Mesenchymal stem cell (in vitro differentiated cells and primary cell): Measurements from ENCODE around the gene TNS1.
A peak's percentile ranks its signal among the peaks of the same experiment; 100 is the strongest.

Experiments
- DNase-seq: peaks from one replicate; pipeline ENCODE4 v3.0.0-alpha.2; 2013
- H2AFZ ChIP-seq: one replicate; pipeline ENCODE4 v1.6.1; 2013; ENCODE audit warnings: low read depth, mild to moderate bottlenecking, control low read depth, inconsistent platforms, low read length, moderate library complexity
- H2AK5ac ChIP-seq: 2 replicates; pipeline ENCODE4 v1.6.1; 2013; ENCODE audit warnings: low read length, moderate library complexity, mild to moderate bottlenecking, inconsistent platforms; ENCODE audit not compliant: severe bottlenecking
- H2BK120ac ChIP-seq: one replicate; pipeline ENCODE4 v1.6.1; 2013; ENCODE audit warnings: low read depth, mild to moderate bottlenecking, inconsistent platforms, low read length, moderate library complexity
- H2BK12ac ChIP-seq, 2 experiments: one replicate each; pipeline ENCODE4 v1.6.1; 2013; ENCODE audit warnings: inconsistent platforms in 2 of 2, low read length in 2 of 2, mild to moderate bottlenecking in 2 of 2, moderate library complexity in 2 of 2, control low read depth in 1 of 2
- H2BK15ac ChIP-seq: one replicate; pipeline ENCODE4 v1.6.1; 2013; ENCODE audit warnings: mild to moderate bottlenecking, low read depth, inconsistent platforms; ENCODE audit not compliant: poor library complexity, severe bottlenecking
- H2BK5ac ChIP-seq: 2 replicates; pipeline ENCODE4 v1.6.1; 2013; ENCODE audit warnings: low read depth, mild to moderate bottlenecking, low read length, control low read depth, inconsistent platforms; ENCODE audit not compliant: poor library complexity, severe bottlenecking
- H3K14ac ChIP-seq, 2 experiments: one replicate each; pipeline ENCODE4 v1.6.1; 2013; ENCODE audit warnings: inconsistent platforms in 2 of 2, low read length in 2 of 2, control low read depth in 1 of 2, mild to moderate bottlenecking in 1 of 2, moderate library complexity in 1 of 2
- H3K18ac ChIP-seq, 2 experiments: one replicate each; pipeline ENCODE4 v1.6.1; 2013; ENCODE audit warnings: inconsistent platforms in 2 of 2, low read length in 2 of 2, control low read depth in 1 of 2, low read depth in 1 of 2, mild to moderate bottlenecking in 1 of 2
- H3K23ac ChIP-seq, 2 experiments: one replicate each; pipeline ENCODE4 v1.6.1; 2013; ENCODE audit warnings: inconsistent platforms in 2 of 2, low read length in 2 of 2, mild to moderate bottlenecking in 2 of 2, moderate library complexity in 2 of 2, control low read depth in 1 of 2
- H3K27ac ChIP-seq: 2 replicates; pipeline ENCODE4 v1.5.1; 2013; ENCODE audit warnings: mild to moderate bottlenecking, moderate library complexity, low read length, control low read depth, inconsistent platforms; ENCODE audit not compliant: poor library complexity, severe bottlenecking
- H3K27me3 ChIP-seq, 2 experiments: 2 replicates each; pipeline versions ENCODE4 v1.6.1 to v1.7.0; 2013; ENCODE audit warnings: low read length in 2 of 2, mild to moderate bottlenecking in 2 of 2, moderate library complexity in 2 of 2, control low read depth in 1 of 2, inconsistent platforms in 1 of 2; ENCODE audit not compliant: control insufficient read depth in 1 of 2, insufficient read depth in 1 of 2
- H3K36me3 ChIP-seq, 2 experiments: 2 replicates each; pipeline versions ENCODE4 v1.6.1 to v1.7.0; 2013; ENCODE audit warnings: low read length in 2 of 2, control low read depth in 1 of 2, inconsistent platforms in 1 of 2, low read depth in 1 of 2, mild to moderate bottlenecking in 1 of 2; ENCODE audit not compliant: insufficient read depth in 2 of 2, control insufficient read depth in 1 of 2
- H3K4ac ChIP-seq, 2 experiments: one replicate each; pipeline ENCODE4 v1.6.1; 2013; ENCODE audit warnings: inconsistent platforms in 2 of 2, low read length in 2 of 2, mild to moderate bottlenecking in 2 of 2, moderate library complexity in 2 of 2, control low read depth in 1 of 2, low read depth in 1 of 2
- H3K4me1 ChIP-seq: 2 replicates; pipeline ENCODE4 v1.6.1; 2013; ENCODE audit warnings: low read depth, low read length, control low read depth; ENCODE audit not compliant: control insufficient read depth, insufficient read depth
- H3K4me2 ChIP-seq: 2 replicates; pipeline ENCODE4 v1.6.1; 2013; ENCODE audit warnings: low read length, mild to moderate bottlenecking, inconsistent platforms; ENCODE audit not compliant: poor library complexity, severe bottlenecking
- H3K4me3 ChIP-seq, 2 experiments: 2 replicates each; pipeline versions ENCODE4 v1.5.1 to v1.7.0; 2013; ENCODE audit warnings: low read length in 2 of 2, mild to moderate bottlenecking in 2 of 2, control low read depth in 1 of 2, low read depth in 1 of 2; ENCODE audit not compliant: insufficient read depth in 1 of 2
- H3K79me1 ChIP-seq: replicated peaks from 2 replicates; pipeline ENCODE4 v1.6.1; 2013; ENCODE audit warnings: mild to moderate bottlenecking, control low read depth, low read length, inconsistent platforms; ENCODE audit not compliant: poor library complexity, severe bottlenecking
- H3K9ac ChIP-seq: 2 replicates; pipeline ENCODE4 v1.7.0; 2013; ENCODE audit warnings: mild to moderate bottlenecking, low read length, moderate library complexity
- H3K9me3 ChIP-seq: 2 replicates; pipeline ENCODE4 v1.7.0; 2013; ENCODE audit warnings: mild to moderate bottlenecking, low read length; ENCODE audit not compliant: control insufficient read depth
- H4K8ac ChIP-seq: one replicate; pipeline ENCODE4 v1.6.1; 2013; ENCODE audit warnings: inconsistent platforms, mild to moderate bottlenecking, low read length, moderate library complexity
- H4K91ac ChIP-seq: one replicate; pipeline ENCODE4 v1.6.1; 2013; ENCODE audit warnings: mild to moderate bottlenecking, low read length, inconsistent platforms
- WGBS: methylation state at CpG from one replicate; pipeline ENCODE4 v1.1.7; 2013; ENCODE audit warnings: mixed read lengths; 5-methylcytosine and 5-hydroxymethylcytosine counted together

The TNS1 gene

GRCh38 chr2:217931846-217932560, 70.8 kb downstream of the TNS1 start:
- H3K9ac ChIP-seq, result no peak overlapping the region
- no peak overlapping the region for H3K27ac ChIP-seq
- H3K79me1 ChIP-seq, result peaks cover 31% of the 10 kb centered on the region
- no peak overlapping the region for H2BK12ac ChIP-seq
- H4K8ac ChIP-seq, result no peak overlapping the region
- H3K4me1 ChIP-seq, result peaks cover 68% of the 10 kb centered on the region
- H4K91ac ChIP-seq, result no peak overlapping the region
- H3K23ac ChIP-seq, result no peak overlapping the region
- no peak overlapping the region for H2AK5ac ChIP-seq
- no peaks in the 10 kb centered on the region for H3K9me3 ChIP-seq
- no peak for DNase-seq
- WGBS, result 87% methylated on average over 5 of the region's 6 CpGs
- H3K18ac ChIP-seq, result no peak overlapping the region
- H3K27me3 ChIP-seq, result no peaks in the 10 kb centered on the region
- no peak overlapping the region for H3K4ac ChIP-seq
- no peak overlapping the region for H2BK120ac ChIP-seq
- H2BK15ac ChIP-seq, result no peak overlapping the region
- H3K36me3 ChIP-seq, result peaks cover 0 to 8% of the 10 kb centered on the region in 2 experiments
- no peak overlapping the region for H2BK5ac ChIP-seq
- no peak overlapping the region for H2AFZ ChIP-seq
- no peak overlapping the region for H3K4me2 ChIP-seq
- H3K14ac ChIP-seq, result no peak overlapping the region
- no peak overlapping the region for H3K4me3 ChIP-seq

- Histone ChIP-seq H3K23ac (no peak overlapping the region), H3K79me1 (peaks cover 35% of the 10 kb centered on the region), H2BK5ac (no peak overlapping the region), H2BK120ac (no peak overlapping the region), H3K9ac (no peak overlapping the region), H4K91ac (no peak overlapping the region), H3K14ac (no peak overlapping the region), H3K4me1 (peaks cover 63% of the 10 kb centered on the region), H4K8ac (no peak overlapping the region), H3K4me3 (no peak overlapping the region), H3K27ac (no peak overlapping the region), H3K18ac (no peak overlapping the region), H2BK15ac (no peak overlapping the region), H3K9me3 (no peaks in the 10 kb centered on the region), H3K4ac (no peak overlapping the region), H3K4me2 (no peak overlapping the region), H2AK5ac (peak overlapping the region; percentile 17), H2AFZ (no peak overlapping the region), H2BK12ac (no peak overlapping the region), H3K27me3 (no peaks in the 10 kb centered on the region), H3K36me3 (peaks cover 3 to 11% of the 10 kb centered on the region in 2 experiments)
- no peak for DNase-seq
- WGBS, result 87% methylated on average over 9 of the region's 11 CpGs
These were observed 71.8 kb downstream of the TNS1 start for GRCh38 chr2:217930761-217931563.

- Histone ChIP-seq H3K14ac (no peak overlapping the region), H3K4me3 (no peak overlapping the region), H3K36me3 (peaks cover 7 to 11% of the 10 kb centered on the region in 2 experiments), H2BK12ac (no peak overlapping the region), H3K4me1 (peaks cover 56% of the 10 kb centered on the region), H2BK15ac (no peak overlapping the region), H2AFZ (no peak overlapping the region), H3K9ac (no peak overlapping the region), H3K23ac (no peak overlapping the region), H4K8ac (no peak overlapping the region), H3K4me2 (no peak overlapping the region), H3K79me1 (peaks cover 38% of the 10 kb centered on the region), H2AK5ac (peak overlapping the region; percentile 18), H3K4ac (no peak overlapping the region), H3K27me3 (no peaks in the 10 kb centered on the region), H2BK5ac (no peak overlapping the region), H2BK120ac (no peak overlapping the region), H3K27ac (no peak overlapping the region), H3K18ac (no peak overlapping the region), H4K91ac (no peak overlapping the region), H3K9me3 (no peaks in the 10 kb centered on the region)
- 95% methylated on average over 14 of the region's 14 CpGs for WGBS
- no peak for DNase-seq
These were observed 72.8 kb downstream of the TNS1 start for GRCh38 chr2:217929757-217930707.
